Nucleus accumbens (tissue), 56 donors: ENCODE data around the gene PLN.

Experiments
- DNase-seq, 56 donors: peaks; one replicate each; lab custom pipeline; 2025; lab: John Stamatoyannopoulos, UW

PLN gene

DNA sequence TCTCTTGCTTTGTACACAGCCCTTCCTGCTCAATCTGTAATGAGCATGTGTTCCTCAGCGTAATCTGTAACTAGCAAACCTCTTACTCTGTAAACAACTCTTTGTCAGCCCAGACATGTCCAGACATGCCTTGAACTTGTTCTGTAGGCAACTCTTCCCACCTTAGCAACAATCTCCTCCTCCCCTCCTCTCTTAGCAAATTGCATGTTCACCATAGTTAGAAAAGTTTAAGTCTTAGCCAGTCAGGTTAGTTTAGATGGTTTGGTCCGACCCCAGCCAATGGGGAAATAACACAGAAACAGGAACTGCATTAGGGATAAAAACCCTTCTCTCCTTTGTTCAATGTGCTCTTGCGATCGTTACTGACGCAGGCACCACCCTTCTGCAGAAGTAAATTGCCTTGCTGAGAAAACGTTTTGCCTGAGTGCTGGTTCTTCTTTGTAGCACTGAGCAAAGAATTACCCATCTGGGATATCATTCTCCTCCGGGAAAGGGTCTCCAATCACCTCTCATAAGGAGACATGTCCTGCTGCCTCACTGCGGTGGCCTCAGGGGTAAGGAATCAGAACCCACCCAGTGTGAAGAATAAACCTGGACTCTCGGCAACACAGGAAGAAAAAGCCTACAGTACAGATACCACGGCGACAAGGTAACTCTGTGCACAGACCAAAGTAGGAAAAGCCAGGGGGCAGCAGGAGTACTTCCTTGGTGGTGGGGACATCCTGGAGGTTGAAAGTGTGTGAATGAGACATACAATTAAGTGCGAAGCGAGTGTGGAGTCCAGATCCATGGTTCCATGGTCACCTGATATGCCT, 26.2 kb downstream of the PLN start:
- no peak for DNase-seq

DNA sequence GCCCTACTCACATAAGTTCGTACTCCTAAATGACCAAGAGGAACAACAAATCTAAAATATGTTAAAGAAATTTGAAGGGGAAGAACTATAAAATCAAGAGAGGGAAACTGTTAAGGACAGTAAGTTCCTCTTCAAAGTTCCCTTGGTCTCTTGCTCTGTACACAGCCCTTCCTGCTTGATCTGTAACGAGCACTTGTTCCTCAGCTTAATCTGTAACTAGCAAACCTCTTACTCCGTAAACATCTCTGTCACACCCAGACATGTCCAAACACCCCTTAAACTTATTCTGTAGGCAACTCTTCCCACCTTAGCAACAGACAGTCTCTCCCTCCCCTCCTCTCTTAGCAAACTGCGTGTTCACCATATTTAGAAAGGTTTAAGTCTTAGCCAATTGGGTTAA, 29.9 kb downstream of the PLN start:
- no peak for DNase-seq

- no peak for DNase-seq
Observed at GRCh38 chr6:118578617-118579016, 30.5 kb downstream of the PLN start.

DNA sequence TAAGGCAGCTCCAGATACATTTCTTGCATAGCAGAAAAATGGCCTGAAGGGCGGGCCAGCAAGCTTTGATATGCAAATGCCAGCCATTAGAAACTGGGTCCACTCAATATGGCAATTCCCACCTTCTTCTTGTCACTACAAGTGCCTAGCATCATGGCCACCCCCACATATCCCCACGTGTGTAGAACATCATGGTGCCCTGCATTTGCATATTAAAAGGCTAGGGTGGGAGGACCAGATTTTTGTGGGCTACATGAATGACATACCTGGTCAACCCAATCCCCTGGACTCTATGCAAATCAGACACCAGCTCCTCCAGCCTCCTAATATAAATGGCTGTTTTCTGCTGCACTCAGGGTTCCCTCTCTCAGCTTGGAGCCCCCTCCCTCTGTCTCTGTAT, 31.7 kb downstream of the PLN start:
- DNase-seq: no peak

- DNase-seq: peak in 26 of 56 donors; percentile 1 to 59 (median 16)
Observed at GRCh38 chr6:118580585-118581419, 32.7 kb downstream of the PLN start.

- no peak for DNase-seq
Observed at GRCh38 chr6:118581489-118581959, 33.4 kb downstream of the PLN start.

DNA sequence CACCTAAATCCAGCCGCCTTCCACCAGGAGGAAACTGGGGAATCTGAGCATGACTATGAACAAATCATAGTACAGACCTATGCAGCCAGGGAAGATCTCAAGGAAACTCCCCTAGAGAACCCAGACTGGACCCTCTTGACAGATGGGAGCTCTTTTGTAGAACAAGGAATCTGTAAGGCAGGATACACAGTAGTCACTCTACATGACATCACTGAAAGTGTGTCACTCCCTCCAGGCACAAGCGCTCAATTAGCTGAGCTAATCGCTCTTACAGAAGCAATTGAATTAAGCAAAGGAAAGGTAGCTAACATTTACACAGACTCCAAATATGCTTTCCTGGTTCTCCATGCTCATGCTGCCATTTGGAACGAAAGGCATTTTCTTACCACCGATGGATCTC, 36.8 kb downstream of the PLN start:
- no peak for DNase-seq

DNA sequence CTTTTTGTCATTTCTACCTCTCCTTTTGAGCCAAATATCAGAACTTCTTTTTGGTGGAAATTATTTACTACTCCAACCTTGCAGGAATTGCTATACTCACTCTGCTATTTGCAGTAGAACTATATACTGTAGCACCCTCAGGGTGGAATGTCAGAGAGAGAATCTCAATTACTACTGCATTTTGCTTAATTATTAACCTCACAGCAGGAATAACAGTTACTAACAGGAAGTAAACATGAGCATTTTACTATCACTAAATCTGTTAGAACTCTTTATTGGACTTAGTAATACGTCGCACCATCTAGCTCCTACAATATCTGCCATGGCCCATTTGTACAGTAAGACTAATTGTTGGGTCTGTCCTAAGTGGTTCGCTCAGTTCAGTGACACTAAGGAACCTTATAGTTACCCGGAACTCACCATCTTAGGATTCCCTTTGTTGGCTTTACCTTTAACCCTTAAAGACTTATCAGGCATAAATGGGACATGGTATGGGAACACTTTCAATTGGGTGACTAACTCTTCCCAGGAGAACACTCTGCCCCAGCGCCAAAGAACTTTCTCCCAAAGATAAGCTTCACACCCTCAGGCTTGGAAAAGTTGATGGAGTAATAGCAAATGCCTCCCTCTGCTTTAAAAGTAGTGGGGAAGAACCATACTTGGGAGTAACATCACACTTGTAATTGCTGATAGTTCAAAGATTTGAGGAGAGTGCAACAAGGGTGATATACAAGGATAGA, 38.8 kb downstream of the PLN start:
- DNase-seq: no peak

GRCh38 chr6:118588626-118589025, 40.5 kb downstream of the PLN start:
- DNase-seq: no peak

DNA sequence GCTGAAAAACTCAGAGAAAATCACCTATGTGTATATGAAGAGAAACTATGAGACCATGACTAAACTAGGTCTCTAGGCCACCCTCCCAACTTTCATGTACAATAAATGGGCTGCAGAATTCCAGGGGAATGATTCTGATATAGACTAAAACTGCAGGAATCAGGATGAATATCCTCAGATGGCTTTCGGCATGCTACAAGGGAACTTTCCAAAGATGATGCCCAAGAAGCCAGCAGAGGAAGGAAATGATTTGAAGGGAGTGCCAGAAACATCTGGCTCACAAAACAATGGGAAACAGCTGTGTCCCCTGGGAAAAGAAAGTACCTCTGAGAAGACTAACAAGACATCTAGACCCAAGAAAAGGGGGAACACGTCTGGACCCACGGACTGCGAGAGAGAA, 41.1 kb downstream of the PLN start:
- DNase-seq: no peak

- DNase-seq: no peak
Observed at GRCh38 chr6:118589649-118590365, 41.7 kb downstream of the PLN start.

- DNase-seq: no peak
Observed at GRCh38 chr6:118591897-118592296, 43.8 kb downstream of the PLN start.

GRCh38 chr6:118594877-118595276, 46.8 kb downstream of the PLN start:
- no peak for DNase-seq

DNA sequence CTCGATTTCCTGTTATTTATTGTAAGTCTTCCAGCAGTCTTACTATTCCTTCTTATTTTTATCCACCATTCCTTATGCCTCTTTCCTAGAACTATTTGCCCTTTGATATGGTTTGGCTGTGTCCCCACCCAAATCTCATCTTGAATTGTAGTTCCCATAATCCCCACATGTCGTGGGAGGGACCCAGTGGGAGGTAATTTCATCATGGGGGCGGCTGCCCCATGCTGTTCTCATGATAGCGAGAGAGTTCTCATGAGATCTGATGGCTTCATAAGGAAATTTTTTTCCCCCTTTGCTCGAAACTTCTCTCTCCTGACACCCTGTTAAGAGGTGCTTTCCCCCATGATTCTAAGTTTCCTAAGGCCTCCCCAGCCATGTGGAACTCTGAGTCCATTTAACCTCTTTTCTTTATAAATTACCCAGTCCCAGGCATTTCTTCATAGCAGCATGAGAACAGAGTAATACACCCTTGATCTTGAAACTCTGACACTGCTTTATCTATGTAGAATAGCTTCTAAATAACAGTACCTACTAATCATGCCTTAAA, 48.8 kb downstream of the PLN start:
- no peak for DNase-seq

- no peak for DNase-seq
Observed at GRCh38 chr6:118597636-118598035, 49.5 kb downstream of the PLN start.

DNA sequence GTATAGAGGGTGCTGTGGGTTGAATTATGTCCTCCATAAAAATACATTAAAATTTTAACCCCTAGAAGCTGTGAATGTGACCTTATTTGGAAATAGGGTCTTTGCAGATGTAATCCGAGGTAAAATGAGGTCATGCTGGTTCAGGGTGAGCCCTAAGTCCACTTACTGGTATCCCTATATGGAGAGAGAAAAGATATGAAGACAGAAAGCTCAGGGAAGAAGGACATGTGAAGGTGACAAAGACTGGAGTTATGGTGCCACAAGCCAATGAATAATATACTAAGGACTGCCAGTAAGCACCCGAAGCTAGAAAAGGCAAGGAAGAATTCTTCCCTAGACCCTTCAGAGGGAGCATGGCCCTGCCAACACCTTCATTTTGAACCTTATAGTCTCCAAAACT, 50.2 kb downstream of the PLN start:
- DNase-seq: no peak

- no peak for DNase-seq
Observed at GRCh38 chr6:118602300-118602699, 54.2 kb downstream of the PLN start.

GRCh38 chr6:118603372-118603771, 55.3 kb downstream of the PLN start:
- DNase-seq: no peak

DNA sequence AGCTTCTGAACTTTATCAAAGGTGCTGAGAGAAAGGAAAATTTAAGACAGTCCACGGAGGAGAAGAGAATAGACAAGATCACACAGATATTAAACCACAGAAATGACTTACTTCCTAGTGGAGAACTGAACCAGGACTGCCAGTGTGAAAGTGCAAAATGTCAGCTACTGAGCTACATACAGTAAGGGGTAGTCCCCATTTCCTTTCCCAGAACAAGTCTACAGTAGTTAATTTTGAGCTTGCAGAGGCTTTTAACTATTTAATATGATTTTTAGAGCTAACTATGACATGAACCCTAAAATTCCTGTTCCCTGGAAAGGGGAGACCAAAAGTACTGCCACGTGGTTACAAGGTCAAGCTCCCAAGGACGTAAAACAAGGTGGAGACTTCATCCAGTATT, 58.2 kb downstream of the PLN start:
- DNase-seq: no peak

GRCh38 chr6:118606858-118607257, 58.8 kb downstream of the PLN start:
- DNase-seq: no peak
